H1 (cell line): ENCODE results near the gene MXD4. TPM values are rescaled to one million over a fixed set of nuclear protein-coding genes. Genes with fewer than 3 reads are reported as not detected.

Source experiments
- CTCF ChIA-PET: fragments of 300-600 bp; sonication (Branson Sonifier 250); formaldehyde crosslinking; loops from one replicate; lab custom pipeline; 2021; ENCODE audit not compliant: partially characterized antibody; lab: Charles Lee
- POLR2A ChIA-PET: fragments of 300-600 bp; sonication (Branson Sonifier 250); formaldehyde crosslinking; loops from one replicate; lab custom pipeline; 2021; ENCODE audit warnings: inconsistent platforms; ENCODE audit not compliant: partially characterized antibody; lab: Charles Lee
- DNase-seq, 2 experiments: peaks; one replicate each; pipeline versions ENCODE4 v3.0.0 to v3.0.0-alpha.2; 2010 to 2022; ENCODE audit warnings: low spot score in 2 of 2, low read depth in 1 of 2, mixed read lengths in 1 of 2
- FAIRE-seq: peaks from 2 replicates; lab custom pipeline; 2011; peaks lifted over from hg19 to GRCh38; lab: Jason Lieb, UNC
- H2AFZ ChIP-seq: 2 replicates; pipeline ENCODE4 v1.8.1; 2012; ENCODE audit warnings: low read length, inconsistent platforms
- H2AK5ac ChIP-seq: 2 replicates; pipeline ENCODE4 v1.6.1; 2013; ENCODE audit warnings: low read depth, low read length
- H2BK120ac ChIP-seq: replicated peaks from 2 replicates; pipeline ENCODE3; 2013; ENCODE audit warnings: low read depth, low read length, inconsistent platforms
- H2BK12ac ChIP-seq: 2 replicates; pipeline ENCODE4 v1.6.1; 2013; ENCODE audit warnings: low read depth, low read length
- H2BK15ac ChIP-seq: 2 replicates; pipeline ENCODE4 v1.6.1; 2013; ENCODE audit warnings: low read length
- H2BK20ac ChIP-seq: 2 replicates; pipeline ENCODE4 v1.6.1; 2013; ENCODE audit warnings: low read length
- H2BK5ac ChIP-seq: 2 replicates; pipeline ENCODE4 v1.6.1; 2013; ENCODE audit warnings: low read depth, low read length
- H3K14ac ChIP-seq: 2 replicates; pipeline ENCODE4 v1.6.1; 2013; ENCODE audit warnings: inconsistent platforms; ENCODE audit not compliant: insufficient read length
- H3K18ac ChIP-seq: 2 replicates; pipeline ENCODE4 v1.6.1; 2013; ENCODE audit warnings: low read length; ENCODE audit errors: extremely low read depth
- H3K23ac ChIP-seq: 2 replicates; pipeline ENCODE4 v1.6.1; 2013; ENCODE audit warnings: inconsistent platforms; ENCODE audit not compliant: insufficient read length
- H3K23me2 ChIP-seq: 2 replicates; pipeline ENCODE4 v1.6.1; 2013; ENCODE audit warnings: low read depth, low read length
- H3K27ac ChIP-seq: 2 replicates; pipeline ENCODE4 v1.6.1; 2011; ENCODE audit warnings: low read depth, low read length, inconsistent platforms
- H3K27me3 ChIP-seq, 4 experiments: replicated peaks in 1 of 4; 1 replicate in 1 of 4; 2 replicates in 3 of 4; pipeline versions ENCODE4 v1.6.1 to v1.8.1; 2011 to 2013; ENCODE audit warnings: low read length in 3 of 4, mild to moderate bottlenecking in 3 of 4, inconsistent platforms in 2 of 4, mixed read lengths in 2 of 4, moderate library complexity in 1 of 4; ENCODE audit not compliant: control insufficient read depth in 3 of 4, insufficient read depth in 3 of 4; ENCODE audit errors: extremely low read depth in 1 of 4
- H3K36me3 ChIP-seq, 4 experiments: 2 replicates each; pipeline versions ENCODE4 v1.6.1 to v1.8.1; 2011 to 2013; ENCODE audit warnings: mild to moderate bottlenecking in 4 of 4, low read length in 3 of 4, moderate library complexity in 2 of 4, control low read depth in 1 of 4, inconsistent platforms in 1 of 4; ENCODE audit not compliant: insufficient read depth in 4 of 4, control insufficient read depth in 2 of 4
- H3K4ac ChIP-seq: replicated peaks from 2 replicates; pipeline ENCODE3; 2013; ENCODE audit warnings: low read length, low read depth, mixed read lengths, inconsistent platforms; ENCODE audit not compliant: insufficient read length
- H3K4me1 ChIP-seq, 4 experiments: replicated peaks in 1 of 4; 1 replicate in 1 of 4; 2 replicates in 3 of 4; pipeline versions ENCODE4 v1.6.1 to v1.8.1; 2011 to 2013; ENCODE audit warnings: low read length in 3 of 4, inconsistent platforms in 2 of 4, mixed read lengths in 1 of 4; ENCODE audit not compliant: insufficient read depth in 4 of 4, control insufficient read depth in 3 of 4
- H3K4me2 ChIP-seq, 2 experiments: 2 replicates each; pipeline versions ENCODE4 v1.6.1 to v1.8.1; 2011 to 2013; ENCODE audit warnings: low read depth in 2 of 2, low read length in 2 of 2, control low read depth in 1 of 2, inconsistent platforms in 1 of 2, mild to moderate bottlenecking in 1 of 2; ENCODE audit not compliant: insufficient read depth in 1 of 2
- H3K4me3 ChIP-seq, 4 experiments: fragments of 200-600, 300-600 bp in 1 of 4; sonication (generic), shearing (Covaris generic), sonication (Bioruptor Twin) in 1 of 4; 2 replicates each; pipeline versions ENCODE4 v1.5.1 to v1.8.1; 2011 to 2016; ENCODE audit warnings: low read length in 4 of 4, low read depth in 3 of 4, control low read depth in 2 of 4, inconsistent platforms in 2 of 4, mild to moderate bottlenecking in 2 of 4, mixed read lengths in 1 of 4, moderate library complexity in 1 of 4; ENCODE audit not compliant: insufficient read depth in 2 of 4; ENCODE audit errors: extremely low read depth in 1 of 4
- H3K56ac ChIP-seq: replicated peaks from 2 replicates; pipeline ENCODE3; 2013; ENCODE audit warnings: low read depth, mild to moderate bottlenecking, mixed read lengths, low read length, inconsistent platforms; ENCODE audit not compliant: insufficient read length
- H3K79me1 ChIP-seq: 2 replicates; pipeline ENCODE4 v1.6.1; 2013; ENCODE audit warnings: low read depth, low read length, control low read depth
- H3K79me2 ChIP-seq, 2 experiments: 2 replicates each; pipeline versions ENCODE4 v1.6.1 to v1.8.1; 2012 to 2013; ENCODE audit warnings: low read length in 2 of 2, mild to moderate bottlenecking in 2 of 2, inconsistent platforms in 1 of 2; ENCODE audit not compliant: insufficient read depth in 2 of 2, control insufficient read depth in 1 of 2
- H3K9ac ChIP-seq, 4 experiments: replicated peaks in 1 of 4; 1 replicate in 1 of 4; 2 replicates in 3 of 4; pipeline versions ENCODE4 v1.6.1 to v1.8.1; 2011 to 2013; ENCODE audit warnings: low read depth in 3 of 4, low read length in 3 of 4, control low read depth in 2 of 4, mild to moderate bottlenecking in 2 of 4, moderate library complexity in 2 of 4, inconsistent platforms in 1 of 4; ENCODE audit errors: extremely low read depth in 1 of 4
- H3K9me3 ChIP-seq, 2 experiments: 2 replicates each; pipeline versions ENCODE4 v1.6.1 to v1.8.1; 2012 to 2013; ENCODE audit warnings: mild to moderate bottlenecking in 2 of 2, moderate library complexity in 2 of 2, control low read depth in 1 of 2, inconsistent platforms in 1 of 2, low read depth in 1 of 2, low read length in 1 of 2, mixed read lengths in 1 of 2; ENCODE audit not compliant: insufficient read depth in 2 of 2
- H4K20me1 ChIP-seq, 2 experiments: replicated peaks in 1 of 2; 2 replicates each; pipeline versions ENCODE3 to v1.8.1; 2011 to 2013; ENCODE audit warnings: inconsistent platforms in 2 of 2, low read length in 2 of 2, mild to moderate bottlenecking in 1 of 2; ENCODE audit not compliant: insufficient read depth in 2 of 2, control insufficient read depth in 1 of 2
- H4K5ac ChIP-seq: 2 replicates; pipeline ENCODE4 v1.6.1; 2013; ENCODE audit warnings: low read length, low read depth, mixed read lengths, inconsistent platforms; ENCODE audit not compliant: insufficient read length
- H4K8ac ChIP-seq: 2 replicates; pipeline ENCODE4 v1.8.0; 2013; ENCODE audit warnings: mild to moderate bottlenecking, moderate library complexity, low read length, inconsistent platforms; ENCODE audit not compliant: insufficient read depth; ENCODE audit errors: extremely low read depth
- H4K91ac ChIP-seq: replicated peaks from 2 replicates; pipeline ENCODE3; 2013; ENCODE audit warnings: low read length, mixed read lengths, inconsistent platforms; ENCODE audit not compliant: insufficient read length
- CEBPB ChIP-seq: IDR thresholded peaks from 2 replicates; pipeline ENCODE4 v1.6.1; 2012; ENCODE audit warnings: low read depth, low read length
- WGBS, 2 experiments: shearing (Covaris generic) in 1 of 2; methylation state at CpG; one replicate each; pipeline versions ENCODE4 v1.1.6 to v1.1.7; 2013 to 2015; ENCODE audit warnings: low lambda C conversion rate in 2 of 2, mixed read lengths in 2 of 2, inconsistent platforms in 1 of 2, low coverage in 1 of 2, missing lambda C conversion rate in 1 of 2; ENCODE audit not compliant: insufficient replicate concordance in 2 of 2, insufficient coverage in 1 of 2, insufficient read length in 1 of 2; ENCODE audit errors: extremely low coverage in 1 of 2, missing lambda C conversion rate in 1 of 2; 5-methylcytosine and 5-hydroxymethylcytosine counted together
- polyA plus RNA-seq, 7 experiments: library from polyadenylated mRNA; depleted of rRNA in 3 of 7; stranded (reverse) in 5 of 7; unstranded in 2 of 7; fragments of >200 nt in 5 of 7; fragments of 200-250 nt in 2 of 7; gene quantifications; 1 replicate in 5 of 7; 2 replicates in 1 of 7; 4 replicates in 1 of 7; pipeline versions ENCODE4 v1.2.1 to v1.2.3, GENCODE V29; 2011 to 2013; ENCODE audit warnings: missing spikeins in 2 of 7, mixed read lengths in 2 of 7
- total RNA-seq: library from RNA; stranded (reverse); fragmentation: NEBNext Ultra II Directional; extraction: Animal tissue kit (Norgen Biotek cat#: 25700); gene quantifications from 2 replicates; pipeline ENCODE4 v1.2.1, GENCODE V29; 2021

MXD4 gene
- total and polyA plus RNA-seq, 2 of the 8 experiments (the other 6 are each of a cell fraction or from before 2014, with no cell fraction given) = 18.0 to 20.8 TPM

- H3K9me3 ChIP-seq = no peaks in the 10 kb centered on the region
- no peaks in the 10 kb centered on the region for H3K79me1 ChIP-seq
- H3K4me2 ChIP-seq = no peak overlapping the region
- no peak overlapping the region for H3K23ac ChIP-seq
- H3K14ac ChIP-seq = no peak overlapping the region
- H3K56ac ChIP-seq = no peak overlapping the region
- no peak overlapping the region for H2BK120ac ChIP-seq
- H3K27me3 ChIP-seq = no peaks in the 10 kb centered on the region
- H3K9ac ChIP-seq = no peak overlapping the region
- no peak for FAIRE-seq
- H3K79me2 ChIP-seq = no peaks in the 10 kb centered on the region
- ChIA-PET POLR2A (interaction anchor here (0.7 kb wide), 1 partner anchor 1481 kb away, joined by 3 read pairs; no protein-coding TSS in a partner anchor), CTCF (interaction anchor here (0.6 to 1.4 kb wide), 2 partner anchors 31 to 351 kb away, joined by 3 read pairs; no protein-coding TSS in a partner anchor)
- H3K23me2 ChIP-seq = peaks cover 7% of the 10 kb centered on the region; the same call in 1 of the 2 replicates
- H3K4me3 ChIP-seq = no peak overlapping the region
- no peak overlapping the region for H4K8ac ChIP-seq
- H4K5ac ChIP-seq = no peak overlapping the region
- no peak overlapping the region for H2BK15ac ChIP-seq
- no peak overlapping the region for H2AFZ ChIP-seq
- no peaks in the 10 kb centered on the region for H3K36me3 ChIP-seq
- no peak overlapping the region for H2BK12ac ChIP-seq
- H4K20me1 ChIP-seq = peaks cover 0 to 6% of the 10 kb centered on the region in 2 experiments
- no peak overlapping the region for H3K18ac ChIP-seq
- no peak for DNase-seq
- no peak overlapping the region for H2AK5ac ChIP-seq
- H3K4ac ChIP-seq = no peak overlapping the region
- H3K4me1 ChIP-seq = peaks cover 0 to 5% (median 0%) of the 10 kb centered on the region in 4 experiments; a peak in 2 of 7 replicates
- H4K91ac ChIP-seq = no peak overlapping the region
- H3K27ac ChIP-seq = no peak overlapping the region
- no peak overlapping the region for H2BK20ac ChIP-seq
- H2BK5ac ChIP-seq = no peak overlapping the region
- 90% methylated on average over 15 of the region's 15 CpGs; no CpG with 5 or more reads in 1 of the 2 experiments for WGBS, 2 experiments
- no peak for TF ChIP-seq CEBPB
Observed at GRCh38 chr4:2284934-2285612, 23.2 kb upstream of the MXD4 start.
